ENCODE data around the gene ST3GAL5. TPM values are rescaled to one million over a fixed set of nuclear protein-coding genes. Genes with fewer than 3 reads are reported as not detected.

The ST3GAL5 gene
- total RNA-seq, 4 donors from 2014 or later: 12.6 to 26.0 (median 21.8) TPM

GRCh38 chr2:85902496-85902895, 13.7 kb upstream of the ST3GAL5 start:
- intact Hi-C loops (cut with DNase I; ENCODE audit: low total_unique reads): no loop called here
- H3K27me3 ChIP-seq: no peaks in the 10 kb centered on the region
- no peak for TF ChIP-seq POLR2A (IDR thresholded peaks at IDR 0.05)
- TF ChIP-seq CTCF (IDR thresholded peaks at IDR 0.05 in 4 of 5, conservative IDR thresholded peaks at IDR 0.05 in 1 of 5): no peak

DNA sequence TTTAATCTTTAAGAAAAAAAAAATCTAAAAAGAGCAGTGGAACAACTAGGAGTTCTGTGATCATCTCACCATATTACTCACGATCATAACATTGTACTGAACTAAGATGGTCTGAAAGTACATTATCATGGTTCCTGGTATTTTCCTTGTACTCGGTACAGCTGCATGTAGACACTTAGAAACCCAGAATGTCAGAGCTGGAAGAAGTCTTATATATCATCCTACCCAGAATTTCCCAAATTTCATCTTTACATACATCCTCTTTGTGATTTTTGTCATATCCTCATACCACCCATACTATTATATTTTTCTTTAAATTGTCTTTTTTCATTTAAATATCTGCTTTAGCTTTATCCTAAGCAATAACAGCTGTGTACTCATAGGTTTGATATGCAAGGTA, 12.4 kb upstream of the ST3GAL5 start:
- H3K9me3 ChIP-seq: no peaks in the 10 kb centered on the region
- H3K4me3 ChIP-seq: no peak overlapping the region
- no peak for TF ChIP-seq POLR2A (IDR thresholded peaks at IDR 0.05)
- TF ChIP-seq CTCF (IDR thresholded peaks at IDR 0.05 in 4 of 5, conservative IDR thresholded peaks at IDR 0.05 in 1 of 5): no peak
- H3K4me1 ChIP-seq: peaks cover 12 to 21% of the 10 kb centered on the region in 2 donors
- H3K27me3 ChIP-seq: no peaks in the 10 kb centered on the region
- intact Hi-C loops (cut with DNase I; ENCODE audit: low total_unique reads): no loop called here
- H3K36me3 ChIP-seq: no peaks in the 10 kb centered on the region
- in situ Hi-C loops (cut with MboI; ENCODE audit: low sequenced_read_pairs in 4 of 4): no loop called here
- ATAC-seq (no peak), DNase-seq (no peak)
- H3K27ac ChIP-seq: no peak overlapping the region

More at GRCh38 chr2:85902496-85902895, 13.7 kb upstream of the ST3GAL5 start:
- no peaks in the 10 kb centered on the region for H3K36me3 ChIP-seq
- DNase-seq (no peak), ATAC-seq (no peak)
- peaks cover 12 to 20% of the 10 kb centered on the region in 2 donors for H3K4me1 ChIP-seq
- H3K9me3 ChIP-seq: no peaks in the 10 kb centered on the region
- no peak overlapping the region for H3K27ac ChIP-seq
- no peak overlapping the region for H3K4me3 ChIP-seq
- in situ Hi-C loops (cut with MboI; ENCODE audit: low sequenced_read_pairs in 4 of 4): no loop called here

DNA sequence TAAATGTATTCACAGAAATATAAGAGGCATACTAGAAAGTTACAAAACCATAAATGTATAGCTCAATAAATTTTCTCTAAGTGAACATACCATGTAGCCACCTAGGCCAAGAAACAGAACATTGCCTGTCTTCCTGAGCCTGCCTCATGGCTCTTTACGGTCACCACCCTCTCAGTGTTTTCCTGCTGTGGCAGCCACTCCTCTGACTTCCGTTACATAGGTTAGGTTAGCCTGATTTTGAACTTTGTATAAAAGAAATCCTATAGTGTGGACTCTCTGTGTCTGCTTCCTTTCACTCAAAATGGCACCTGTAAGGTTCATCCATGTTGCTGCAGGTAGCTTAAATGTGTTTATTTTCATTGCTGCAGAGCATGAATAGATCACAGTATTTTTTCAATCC, 11.6 kb upstream of the ST3GAL5 start:
- H3K36me3 ChIP-seq: no peaks in the 10 kb centered on the region
- no peak for ATAC-seq
- no peaks in the 10 kb centered on the region for H3K27me3 ChIP-seq
- H3K27ac ChIP-seq: peak overlapping the region in 1 of 4 donors; percentile 45
- intact Hi-C loops (cut with DNase I; ENCODE audit: low total_unique reads): no loop called here
- H3K4me3 ChIP-seq: no peak overlapping the region
- no peaks in the 10 kb centered on the region for H3K9me3 ChIP-seq
- no peak for DNase-seq
- H3K4me1 ChIP-seq: peaks cover 12 to 17% of the 10 kb centered on the region in 2 donors
- in situ Hi-C loops (cut with MboI; ENCODE audit: low sequenced_read_pairs in 4 of 4): no loop called here
- TF ChIP-seq POLR2A (IDR thresholded peaks at IDR 0.05) (no peak), CTCF (IDR thresholded peaks at IDR 0.05 in 4 of 5, conservative IDR thresholded peaks at IDR 0.05 in 1 of 5) (no peak)

- DNase-seq: no peak
- Histone ChIP-seq H3K9me3 (no peaks in the 10 kb centered on the region), H3K27me3 (no peaks in the 10 kb centered on the region), H3K36me3 (no peaks in the 10 kb centered on the region), H3K4me3 (no peak overlapping the region), H3K27ac (peak overlapping the region in 2 of 4 donors; percentile 34 to 45), H3K4me1 (peaks cover 10 to 17% of the 10 kb centered on the region in 2 donors)
- TF ChIP-seq POLR2A (IDR thresholded peaks at IDR 0.05): no peak
- in situ Hi-C loops (cut with MboI; ENCODE audit: low sequenced_read_pairs in 4 of 4) (no loop called here), intact Hi-C loops (cut with DNase I; ENCODE audit: low total_unique reads) (no loop called here)
- peak; percentile 74 to 81 for ATAC-seq
Observed at GRCh38 chr2:85899849-85900248, 11.1 kb upstream of the ST3GAL5 start.

GRCh38 chr2:85899284-85899683, 10.5 kb upstream of the ST3GAL5 start:
- TF ChIP-seq CTCF (IDR thresholded peaks at IDR 0.05 in 4 of 5, conservative IDR thresholded peaks at IDR 0.05 in 1 of 5) (no peak), POLR2A (IDR thresholded peaks at IDR 0.05) (no peak)
- H3K9me3 ChIP-seq: no peaks in the 10 kb centered on the region
- intact Hi-C loops (cut with DNase I; ENCODE audit: low total_unique reads) (no loop called here), in situ Hi-C loops (cut with MboI; ENCODE audit: low sequenced_read_pairs in 4 of 4) (no loop called here)
- DNase-seq (no peak), ATAC-seq (no peak)
- H3K36me3 ChIP-seq: no peaks in the 10 kb centered on the region
- H3K4me3 ChIP-seq: no peak overlapping the region
- no peaks in the 10 kb centered on the region for H3K27me3 ChIP-seq
- H3K27ac ChIP-seq: peak overlapping the region in 2 of 4 donors; percentile 27 to 34
- H3K4me1 ChIP-seq: peaks cover 7 to 17% of the 10 kb centered on the region in 2 donors
